GM18517 (cell line): ENCODE measurements around the gene FGR.

Source experiments
- ATAC-seq: cut with Tn5 transposase; IDR thresholded peaks from one replicate; pipeline ENCODE4 v1.9.1; 2021; ENCODE audit warnings: mild to moderate bottlenecking, moderate library complexity; ENCODE audit not compliant: unreplicated experiment

Gene FGR

DNA sequence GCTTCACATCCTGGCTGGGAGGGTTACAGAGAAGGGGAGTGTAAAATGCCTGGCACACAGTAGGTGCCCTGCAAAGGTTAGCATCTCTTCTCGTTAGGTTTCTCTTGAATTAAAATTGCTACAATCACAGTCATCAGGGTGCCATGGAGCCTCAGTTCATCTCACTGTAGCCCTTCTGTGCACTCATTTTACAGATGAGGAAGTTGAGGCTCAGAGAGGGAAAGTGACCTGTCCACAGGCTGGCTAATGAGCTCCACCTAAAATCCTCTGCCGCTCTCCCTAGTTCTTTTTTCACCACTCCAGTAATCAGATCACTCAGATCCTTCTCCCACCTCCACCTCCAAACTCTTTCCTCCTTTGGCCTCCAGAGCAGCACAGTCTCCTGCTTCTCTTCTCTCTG, 17.6 kb downstream of the FGR start:
- ATAC-seq, result no peak

- no peak for ATAC-seq
Measured at GRCh38 chr1:27616441-27616840, 18.5 kb downstream of the FGR start.

DNA sequence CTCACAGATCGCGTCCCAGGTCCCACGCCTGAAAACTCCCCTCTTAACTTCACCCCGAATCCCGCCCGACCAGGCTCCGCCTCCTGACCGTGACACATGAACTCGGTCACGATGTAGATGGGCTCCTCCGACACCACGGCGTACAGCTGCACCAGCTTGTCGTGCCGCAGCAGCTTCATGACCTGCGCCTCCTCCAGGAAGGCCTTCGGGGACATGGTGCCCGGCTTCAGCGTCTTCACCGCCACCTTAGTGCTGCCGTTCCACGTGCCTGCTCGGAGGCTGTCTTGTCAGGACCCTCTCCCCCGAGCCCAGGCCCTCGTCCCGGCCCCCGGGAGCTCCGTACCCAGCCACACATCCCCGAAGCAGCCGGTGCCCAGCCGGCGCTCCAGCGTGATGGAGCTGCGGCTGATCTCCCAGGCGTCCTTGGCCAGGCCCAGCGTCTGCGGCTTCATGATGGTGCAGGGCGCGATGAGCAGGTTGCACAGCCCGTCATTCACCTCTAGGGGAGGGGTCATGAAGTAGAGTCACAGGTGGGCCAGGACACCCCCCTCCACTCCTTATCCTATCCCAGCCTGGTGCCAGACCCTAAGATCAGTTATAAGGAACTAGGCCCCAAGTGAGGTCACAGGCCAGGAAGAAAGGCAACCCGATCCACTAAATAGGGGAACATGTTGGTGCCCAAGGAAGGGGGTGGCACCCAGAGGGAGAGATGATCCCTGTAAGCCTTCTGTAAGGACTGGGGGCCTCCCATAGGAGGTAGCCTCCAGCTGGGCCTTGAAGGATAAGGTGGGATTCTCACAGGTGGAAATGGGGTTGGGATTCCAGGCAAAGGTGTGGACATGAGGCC, 19.4 kb downstream of the FGR start:
- ATAC-seq, result no peak

DNA sequence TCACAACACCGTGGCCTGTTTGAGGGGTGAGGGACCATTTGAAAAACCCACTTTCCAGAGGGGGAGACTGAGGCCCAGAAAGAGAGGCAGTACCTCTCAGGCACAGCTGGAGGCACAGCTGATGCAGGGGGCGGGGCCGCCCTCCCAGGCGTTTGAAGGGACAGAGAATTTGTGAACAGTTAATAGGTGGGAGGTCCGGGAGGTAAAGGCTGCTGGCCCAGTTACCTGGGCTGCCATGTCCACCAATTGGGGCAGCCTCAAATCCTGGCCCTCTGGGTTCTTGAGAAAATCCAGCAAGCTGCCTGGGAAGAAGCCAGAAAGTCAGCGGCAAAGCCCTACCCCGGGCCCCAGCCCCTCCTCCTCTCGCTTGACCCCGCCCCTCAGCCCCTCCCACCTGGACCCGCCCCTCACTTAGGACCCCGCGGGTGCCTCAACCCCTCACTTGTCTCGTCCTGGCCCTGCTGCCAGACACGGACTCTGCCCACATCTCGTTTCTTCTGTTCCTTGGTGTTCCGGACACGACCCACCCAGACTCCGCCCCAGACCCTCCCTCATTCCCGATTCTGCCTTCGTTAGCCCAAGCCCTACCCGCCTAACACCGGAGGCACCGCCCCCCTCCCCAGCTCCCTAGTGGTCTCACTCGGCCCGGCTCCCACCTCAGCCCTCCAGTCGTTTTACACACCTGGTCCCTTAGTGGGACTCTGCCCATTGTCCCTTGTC, 20.2 kb downstream of the FGR start:
- ATAC-seq, result no peak

GRCh38 chr1:27614043-27614624, 20.9 kb downstream of the FGR start:
- no peak for ATAC-seq

DNA sequence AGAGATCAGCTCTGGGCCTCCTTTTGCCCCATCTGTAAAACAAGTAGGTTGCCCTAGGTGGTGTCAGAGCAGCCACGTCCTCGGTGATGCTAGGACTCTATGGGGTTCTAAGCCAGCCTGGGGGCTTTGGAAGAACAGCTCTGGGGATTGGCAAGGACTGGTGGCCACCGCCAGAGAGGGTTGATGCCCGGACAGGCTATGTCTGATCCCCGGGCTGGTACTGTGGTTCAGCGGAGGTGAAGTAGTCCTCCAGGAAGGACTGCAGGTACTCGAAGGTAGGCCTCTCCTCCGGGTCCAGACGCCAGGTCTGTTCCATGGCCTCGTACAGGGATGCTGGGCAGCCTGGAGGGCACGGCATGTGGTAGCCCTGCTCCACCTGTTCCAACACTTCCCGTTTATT, 22.3 kb downstream of the FGR start:
- ATAC-seq, result no peak

- no peak for ATAC-seq
Measured at GRCh38 chr1:27611450-27611849, 23.5 kb downstream of the FGR start.

DNA sequence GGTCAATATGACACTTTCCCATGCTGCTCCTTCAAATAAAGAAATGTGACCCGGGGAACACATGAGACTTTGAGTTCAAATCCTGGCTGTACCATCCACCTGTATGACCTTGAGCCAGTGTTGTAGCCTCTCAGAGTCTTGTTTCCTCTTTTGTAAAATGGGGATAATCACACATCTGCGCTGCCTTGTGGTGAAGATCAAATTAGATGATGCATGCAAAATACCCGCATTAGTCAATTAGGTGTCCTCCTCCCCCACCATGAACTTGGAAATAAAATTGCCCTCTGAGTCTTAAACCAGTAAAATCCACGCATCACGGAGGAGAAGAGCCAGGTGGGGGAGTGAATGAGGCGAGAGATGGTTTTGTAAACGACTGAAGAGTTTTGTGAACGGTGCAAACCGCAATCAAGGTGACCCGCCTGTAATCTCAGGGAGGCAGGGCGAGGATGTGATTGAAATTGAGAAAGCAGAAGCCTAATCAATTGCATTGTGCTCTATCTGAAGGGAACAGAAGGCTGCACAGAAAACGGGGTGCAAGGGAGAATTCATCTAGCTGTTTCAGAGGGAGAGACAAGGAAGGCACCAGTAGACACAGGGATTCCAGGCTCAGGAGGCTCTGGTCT, 25.3 kb downstream of the FGR start:
- ATAC-seq, result no peak

DNA sequence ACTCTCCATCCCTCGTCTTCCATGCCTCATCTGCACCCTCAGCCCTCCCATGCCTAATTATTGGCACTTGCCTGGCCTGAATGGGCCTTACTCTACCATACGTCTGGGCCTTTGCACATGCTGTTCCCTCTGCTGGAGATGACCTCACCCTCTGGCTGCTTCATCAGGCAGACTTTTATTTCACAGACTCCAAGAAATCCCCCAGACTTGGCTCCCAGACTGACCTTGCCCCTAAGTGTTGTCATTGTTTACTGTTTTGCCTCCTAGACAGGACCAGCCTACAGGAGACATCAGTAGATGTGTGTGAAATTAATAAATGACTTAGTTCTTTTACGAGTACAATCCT, 25.8 kb downstream of the FGR start:
- no peak for ATAC-seq

DNA sequence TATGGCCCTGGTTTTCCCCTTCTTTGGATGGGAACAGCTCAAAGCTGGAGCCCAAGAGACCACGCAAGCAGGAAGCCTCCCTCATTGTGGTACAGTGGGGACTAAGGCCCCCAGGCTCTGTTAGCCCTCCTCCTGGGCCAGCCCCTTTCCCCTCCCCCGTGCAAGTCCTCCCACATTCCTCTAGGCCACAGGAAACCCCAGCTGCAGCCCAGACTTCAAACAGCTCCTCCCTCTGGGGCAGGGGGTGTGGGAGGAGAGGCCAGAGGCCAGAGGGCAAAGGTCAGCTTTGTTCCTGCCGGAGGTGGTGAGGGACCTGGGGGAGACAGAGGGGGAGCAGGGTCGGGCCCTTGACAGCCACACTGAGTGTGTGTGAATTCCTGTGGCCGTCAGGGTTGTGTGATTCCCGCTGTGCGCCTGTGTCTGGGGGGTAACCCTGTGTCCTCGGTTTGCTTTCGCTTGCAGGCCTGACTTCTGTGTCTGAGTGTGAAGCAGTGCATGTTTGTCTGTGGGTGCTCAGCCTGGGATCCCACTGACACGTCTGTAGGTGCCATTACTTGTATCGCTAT, 27.7 kb downstream of the FGR start:
- no peak for ATAC-seq

- ATAC-seq, result no peak
Measured at GRCh38 chr1:27606708-27607238, 28.2 kb downstream of the FGR start.

- no peak for ATAC-seq
Measured at GRCh38 chr1:27605796-27606707, 28.9 kb downstream of the FGR start.

DNA sequence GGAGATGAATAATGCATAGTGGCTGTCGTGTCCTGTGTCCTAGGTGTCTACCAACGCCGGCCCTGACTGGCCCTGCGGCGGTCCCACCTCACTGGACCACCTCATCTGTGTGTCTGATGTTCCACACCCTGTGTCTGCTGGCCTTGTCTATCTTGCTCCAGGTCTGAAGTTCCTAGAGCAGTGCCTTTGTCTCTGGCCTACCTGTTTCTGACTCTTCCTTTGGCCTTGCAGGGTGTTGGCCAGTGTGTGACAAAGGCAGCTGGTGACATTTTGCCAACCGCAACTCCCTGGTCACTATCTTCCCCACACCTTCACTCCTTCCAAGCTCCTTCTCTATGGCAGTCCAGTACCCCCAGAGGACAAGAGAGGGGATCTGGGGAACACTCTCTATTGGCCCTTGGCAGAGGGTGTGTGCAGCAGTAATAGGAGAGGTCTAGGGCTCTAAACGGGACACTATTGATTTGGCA, 29.7 kb downstream of the FGR start:
- no peak for ATAC-seq

- no peak for ATAC-seq
Measured at GRCh38 chr1:27604579-27605299, 30.2 kb downstream of the FGR start.

DNA sequence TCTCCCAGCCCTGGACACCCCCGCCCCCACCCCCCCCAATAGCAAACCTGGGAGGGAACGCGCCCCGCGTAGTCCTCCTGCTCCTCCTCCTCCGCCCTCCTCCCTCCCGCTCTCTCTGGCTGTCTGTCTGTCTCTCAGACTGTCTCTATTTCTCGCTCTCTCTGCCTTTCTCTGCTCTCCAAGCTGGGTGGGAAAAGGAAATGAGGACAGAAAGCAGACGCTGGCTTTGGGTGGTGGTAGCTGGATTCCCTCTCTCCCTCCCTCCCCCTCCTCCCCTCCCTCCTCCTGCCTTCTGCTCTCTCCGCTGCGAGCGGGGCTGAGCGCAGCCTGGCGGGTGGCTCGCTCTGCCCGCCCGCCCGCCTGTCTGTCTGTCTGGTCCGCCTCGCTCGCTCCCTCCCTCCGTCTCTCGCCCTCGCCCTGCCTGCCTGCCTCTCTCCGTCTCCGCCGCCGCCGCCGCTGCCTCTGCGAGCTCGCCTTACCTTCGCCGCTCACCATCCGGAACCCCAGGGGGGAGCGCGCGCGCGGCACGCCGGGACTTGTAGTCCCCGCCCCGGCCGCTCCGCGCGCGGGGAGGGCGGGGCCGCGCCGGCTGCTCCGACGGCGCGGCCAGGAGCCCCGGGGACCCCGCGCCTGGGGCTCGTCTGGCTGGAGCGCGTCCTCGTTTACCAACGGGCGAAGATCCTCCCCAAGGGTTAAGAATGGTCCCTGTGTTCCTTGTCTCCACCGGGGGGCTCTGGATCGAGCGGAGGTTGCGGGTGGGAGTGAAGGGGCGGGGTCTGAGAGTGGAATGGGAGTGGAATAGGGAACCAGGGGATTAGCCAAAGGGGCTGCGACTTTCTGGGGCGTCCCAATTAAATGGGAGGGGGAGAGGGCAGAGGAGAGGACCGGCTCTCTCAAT, 31.1 kb downstream of the FGR start, which contains the start of gene AHDC1:
Gene AHDC1 (minus strand): TSS at position 464 of the 898 bp plus-strand sequence. CDS start 52,029 bp downstream, outside the sequence.
- no peak for ATAC-seq

DNA sequence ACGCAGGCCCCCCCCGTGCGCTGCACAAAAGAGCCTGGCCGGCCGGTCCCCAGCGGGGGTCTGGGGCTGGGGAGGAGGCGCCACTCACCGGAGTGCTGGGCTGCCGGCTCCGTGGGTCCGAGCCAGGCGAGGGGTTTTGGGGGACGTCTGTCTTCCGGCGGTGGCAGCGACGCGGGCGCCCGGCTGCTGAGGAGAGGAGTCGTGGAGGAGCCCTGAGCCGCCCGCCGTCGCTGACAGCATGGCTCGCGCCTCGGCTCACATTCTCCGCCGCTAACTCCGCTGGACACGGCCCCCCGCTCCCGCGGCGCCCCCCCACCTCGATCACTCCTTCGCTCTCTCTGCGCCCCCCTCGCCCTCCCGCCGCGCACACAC, 31.7 kb downstream of the FGR start:
- no peak for ATAC-seq

- ATAC-seq, result no peak
Measured at GRCh38 chr1:27602462-27603308, 32.3 kb downstream of the FGR start.
